H9 (cell line): Measurements from ENCODE around the gene GPR183. TPM values are rescaled to one million over a fixed set of nuclear protein-coding genes. Genes with fewer than 3 reads are reported as not detected.

Experiments used
- DNase-seq: peaks from one replicate; pipeline ENCODE4 v3.0.0-alpha.2; 2017
- H2AFZ ChIP-seq: one replicate; pipeline ENCODE4 v1.6.1; 2013; ENCODE audit warnings: mild to moderate bottlenecking, low read length, control low read depth, moderate library complexity
- H2AK5ac ChIP-seq: 2 replicates; pipeline ENCODE4 v1.6.1; 2013; ENCODE audit warnings: low read length, control low read depth, mixed read lengths; ENCODE audit not compliant: insufficient read length
- H2BK120ac ChIP-seq: one replicate; pipeline ENCODE4 v1.6.1; 2013; ENCODE audit warnings: low read depth, mild to moderate bottlenecking, low read length, control low read depth, inconsistent platforms; ENCODE audit not compliant: poor library complexity, severe bottlenecking
- H2BK12ac ChIP-seq: 2 replicates; pipeline ENCODE4 v1.6.1; 2013; ENCODE audit warnings: low read length, control low read depth, mixed read lengths, low read depth; ENCODE audit not compliant: insufficient read length
- H2BK15ac ChIP-seq: 2 replicates; pipeline ENCODE4 v1.6.1; 2013; ENCODE audit warnings: low read depth, low read length, control low read depth
- H2BK20ac ChIP-seq: one replicate; pipeline ENCODE4 v1.6.1; 2013; ENCODE audit warnings: low read depth, mild to moderate bottlenecking, low read length, control low read depth, inconsistent platforms; ENCODE audit not compliant: poor library complexity, severe bottlenecking
- H2BK5ac ChIP-seq: 2 replicates; pipeline ENCODE4 v1.6.1; 2013; ENCODE audit warnings: low read length, control low read depth, mixed read lengths; ENCODE audit not compliant: insufficient read length
- H3K14ac ChIP-seq: 2 replicates; pipeline ENCODE4 v1.6.1; 2013; ENCODE audit warnings: low read length, control low read depth; ENCODE audit not compliant: insufficient read depth
- H3K18ac ChIP-seq: 2 replicates; pipeline ENCODE4 v1.6.1; 2013; ENCODE audit warnings: low read depth, mild to moderate bottlenecking, mixed read lengths, low read length, control low read depth; ENCODE audit not compliant: insufficient read length
- H3K23ac ChIP-seq: 2 replicates; pipeline ENCODE4 v1.6.1; 2013; ENCODE audit warnings: low read length, control low read depth, mixed read lengths, low read depth; ENCODE audit not compliant: insufficient read length
- H3K23me2 ChIP-seq: 2 replicates; pipeline ENCODE4 v1.6.1; 2013; ENCODE audit warnings: low read depth, mild to moderate bottlenecking, mixed read lengths, low read length, control low read depth; ENCODE audit not compliant: insufficient read length, poor library complexity, severe bottlenecking
- H3K27ac ChIP-seq: 2 replicates; pipeline ENCODE4 v1.5.1; 2013; ENCODE audit warnings: low read length, control low read depth, mixed read lengths, low read depth; ENCODE audit not compliant: insufficient read length
- H3K27me3 ChIP-seq: 2 replicates; pipeline ENCODE4 v1.6.1; 2013; ENCODE audit warnings: low read length, control low read depth, inconsistent platforms; ENCODE audit not compliant: insufficient read depth
- H3K4ac ChIP-seq: 2 replicates; pipeline ENCODE4 v1.6.1; 2013; ENCODE audit warnings: low read depth, mild to moderate bottlenecking, control low read depth, inconsistent platforms, low read length, moderate library complexity
- H3K4me1 ChIP-seq: 2 replicates; pipeline ENCODE4 v1.6.1; 2013; ENCODE audit warnings: low read length, control low read depth, inconsistent platforms; ENCODE audit not compliant: insufficient read depth
- H3K4me2 ChIP-seq: 2 replicates; pipeline ENCODE4 v1.6.1; 2013; ENCODE audit warnings: low read length, control low read depth, mixed read lengths; ENCODE audit not compliant: insufficient read length, insufficient read depth
- H3K56ac ChIP-seq: 2 replicates; pipeline ENCODE4 v1.6.1; 2013; ENCODE audit warnings: low read depth, mild to moderate bottlenecking, mixed read lengths, low read length, control low read depth; ENCODE audit not compliant: insufficient read length
- H3K79me1 ChIP-seq: 2 replicates; pipeline ENCODE4 v1.6.1; 2013; ENCODE audit warnings: low read depth, mild to moderate bottlenecking, moderate library complexity, low read length, control low read depth, inconsistent platforms; ENCODE audit not compliant: insufficient read depth, poor library complexity, severe bottlenecking
- H3K79me2 ChIP-seq: 2 replicates; pipeline ENCODE4 v1.6.1; 2013; ENCODE audit warnings: low read length, control low read depth, inconsistent platforms; ENCODE audit not compliant: insufficient read depth
- H3K9ac ChIP-seq: 2 replicates; pipeline ENCODE4 v1.6.1; 2013; ENCODE audit warnings: low read length, control low read depth, mixed read lengths; ENCODE audit not compliant: insufficient read length; ENCODE audit errors: extremely low read depth
- H3K9me3 ChIP-seq: one replicate; pipeline ENCODE4 v1.6.1; 2013; ENCODE audit warnings: low read depth, low read length, inconsistent platforms; ENCODE audit not compliant: control insufficient read depth
- H3T11ph ChIP-seq: one replicate; pipeline ENCODE4 v1.6.1; 2013; ENCODE audit warnings: mild to moderate bottlenecking, low read length, control low read depth, inconsistent platforms
- H4K20me1 ChIP-seq: one replicate; pipeline ENCODE4 v1.6.1; 2013; ENCODE audit not compliant: control insufficient read depth, insufficient read length, insufficient read depth
- H4K5ac ChIP-seq: 2 replicates; pipeline ENCODE4 v1.6.1; 2013; ENCODE audit warnings: low read depth, mild to moderate bottlenecking, mixed read lengths, low read length, control low read depth; ENCODE audit not compliant: insufficient read length
- H4K8ac ChIP-seq: replicated peaks from 2 replicates; pipeline ENCODE4 v1.6.1; 2013; ENCODE audit warnings: low read length, control low read depth, mixed read lengths, low read depth; ENCODE audit not compliant: insufficient read length
- H4K91ac ChIP-seq: 2 replicates; pipeline ENCODE4 v1.6.1; 2013; ENCODE audit warnings: low read depth, mild to moderate bottlenecking, moderate library complexity, mixed read lengths, low read length, control low read depth; ENCODE audit not compliant: insufficient read length
- H3K27ac Mint-ChIP-seq, 3 experiments: 2 replicates in 2 of 3; 3 replicates in 1 of 3; pipeline ENCODE4 v1.8.0; 2020 to 2021; ENCODE audit warnings: mixed read lengths in 3 of 3, mild to moderate bottlenecking in 1 of 3, moderate library complexity in 1 of 3
- H3K27me3 Mint-ChIP-seq: 2 replicates; pipeline ENCODE4 v1.8.0; 2021; ENCODE audit warnings: low read depth, mild to moderate bottlenecking, moderate library complexity, mixed read lengths
- H3K36me3 Mint-ChIP-seq, 3 experiments: 2 replicates in 2 of 3; 3 replicates in 1 of 3; pipeline ENCODE4 v1.8.0; 2020 to 2021; ENCODE audit warnings: low read depth in 3 of 3, mixed read lengths in 3 of 3; ENCODE audit not compliant: insufficient read depth in 1 of 3
- H3K4me1 Mint-ChIP-seq, 2 experiments: 2 replicates each; pipeline ENCODE4 v1.8.0; 2020; ENCODE audit warnings: mixed read lengths in 2 of 2
- H3K4me3 Mint-ChIP-seq, 2 experiments: 2 replicates in 1 of 2; 3 replicates in 1 of 2; pipeline ENCODE4 v1.8.0; 2020 to 2021; ENCODE audit warnings: mild to moderate bottlenecking in 2 of 2, mixed read lengths in 2 of 2, moderate library complexity in 1 of 2
- H3K9me3 Mint-ChIP-seq, 2 experiments: 2 replicates in 1 of 2; 3 replicates in 1 of 2; pipeline ENCODE4 v1.8.0; 2020; ENCODE audit warnings: mild to moderate bottlenecking in 2 of 2, mixed read lengths in 2 of 2, moderate library complexity in 1 of 2
- WGBS: extraction: QIAGEN DNeasy Blood & Tissue Kit; methylation state at CpG from one replicate; pipeline ENCODE4 v1.1.7; 2013; ENCODE audit warnings: missing lambda C conversion rate, low lambda C conversion rate, mixed read lengths; ENCODE audit not compliant: insufficient read length; ENCODE audit errors: extremely low coverage; 5-methylcytosine and 5-hydroxymethylcytosine counted together
- total RNA-seq: library from RNA; stranded (reverse); gene quantifications from 2 replicates; pipeline ENCODE4 v1.2.1, GENCODE V29; 2021
- TF ChIP-seq, protein P1 (sequence below): fragments of 200-600 bp; sonication (generic); conservative IDR thresholded peaks from 3 replicates; pipeline ENCODE4 v1.8.0; 2021; ENCODE audit warnings: antibody characterized with exemption, mild to moderate bottlenecking

The GPR183 gene
- total RNA-seq, 1 experiment from 2014 or later: not detected

DNA sequence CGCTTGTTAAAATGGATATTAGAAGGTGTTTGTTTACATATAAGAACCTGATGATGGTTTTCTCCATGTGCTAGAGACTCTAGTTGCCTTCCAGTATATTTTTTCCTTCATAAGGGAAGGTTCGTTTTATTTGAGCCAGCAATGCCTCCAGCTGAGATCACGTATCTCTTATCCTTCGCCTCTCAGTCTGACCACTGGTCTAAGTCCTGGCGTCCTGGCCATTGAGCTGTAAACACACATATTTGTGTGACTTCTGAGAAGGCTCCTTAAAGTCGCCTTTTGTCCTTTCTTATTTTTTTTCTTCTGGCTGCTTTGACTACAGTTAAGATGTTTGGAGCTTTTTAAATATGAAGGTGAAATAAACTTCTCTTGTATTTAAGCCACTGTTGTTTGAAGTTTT, 23.7 kb upstream of the GPR183 start:
- Histone ChIP-seq H3K9ac (no peak overlapping the region), H3T11ph (no peak overlapping the region), H2BK120ac (no peak overlapping the region), H2BK20ac (no peak overlapping the region), H2BK12ac (no peak overlapping the region), H4K91ac (no peak overlapping the region), H3K18ac (no peak overlapping the region), H3K23ac (no peak overlapping the region), H2AK5ac (no peak overlapping the region), H3K79me2 (no peaks in the 10 kb centered on the region), H3K23me2 (no peaks in the 10 kb centered on the region), H2BK15ac (no peak overlapping the region), H3K56ac (no peak overlapping the region), H3K27ac (no peak overlapping the region), H3K4ac (no peak overlapping the region), H4K5ac (no peak overlapping the region), H2AFZ (no peak overlapping the region), H3K4me2 (no peak overlapping the region), H4K8ac (no peak overlapping the region), H3K4me1 (no peaks in the 10 kb centered on the region), H3K9me3 (no peaks in the 10 kb centered on the region), H3K27me3 (no peaks in the 10 kb centered on the region), H3K14ac (no peak overlapping the region), H4K20me1 (no peaks in the 10 kb centered on the region), H3K79me1 (no peaks in the 10 kb centered on the region), H2BK5ac (no peak overlapping the region)
- H3K4me3 Mint-ChIP-seq: no peak overlapping the region
- peaks cover 0 to 13% (median 5%) of the 10 kb centered on the region in 3 experiments; a peak in 4 of 7 replicates for H3K36me3 Mint-ChIP-seq
- WGBS: no CpG with 5 or more reads among the region's 6 CpGs
- DNase-seq: no peak
- H3K4me1 Mint-ChIP-seq: no peaks in the 10 kb centered on the region; a peak in 1 of 4 replicates
- H3K27me3 Mint-ChIP-seq: no peaks in the 10 kb centered on the region
- H3K27ac Mint-ChIP-seq: no peak overlapping the region
- TF ChIP-seq, protein P1, sequence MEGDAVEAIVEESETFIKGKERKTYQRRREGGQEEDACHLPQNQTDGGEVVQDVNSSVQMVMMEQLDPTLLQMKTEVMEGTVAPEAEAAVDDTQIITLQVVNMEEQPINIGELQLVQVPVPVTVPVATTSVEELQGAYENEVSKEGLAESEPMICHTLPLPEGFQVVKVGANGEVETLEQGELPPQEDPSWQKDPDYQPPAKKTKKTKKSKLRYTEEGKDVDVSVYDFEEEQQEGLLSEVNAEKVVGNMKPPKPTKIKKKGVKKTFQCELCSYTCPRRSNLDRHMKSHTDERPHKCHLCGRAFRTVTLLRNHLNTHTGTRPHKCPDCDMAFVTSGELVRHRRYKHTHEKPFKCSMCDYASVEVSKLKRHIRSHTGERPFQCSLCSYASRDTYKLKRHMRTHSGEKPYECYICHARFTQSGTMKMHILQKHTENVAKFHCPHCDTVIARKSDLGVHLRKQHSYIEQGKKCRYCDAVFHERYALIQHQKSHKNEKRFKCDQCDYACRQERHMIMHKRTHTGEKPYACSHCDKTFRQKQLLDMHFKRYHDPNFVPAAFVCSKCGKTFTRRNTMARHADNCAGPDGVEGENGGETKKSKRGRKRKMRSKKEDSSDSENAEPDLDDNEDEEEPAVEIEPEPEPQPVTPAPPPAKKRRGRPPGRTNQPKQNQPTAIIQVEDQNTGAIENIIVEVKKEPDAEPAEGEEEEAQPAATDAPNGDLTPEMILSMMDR: no peak
- no peaks in the 10 kb centered on the region for H3K9me3 Mint-ChIP-seq
